GM19397 (cell line): ENCODE data around the gene ARHGEF37.

Experiments used
- ATAC-seq: cut with Tn5 transposase; IDR thresholded peaks from one replicate; pipeline ENCODE4 v1.9.1; 2021; ENCODE audit warnings: mild to moderate bottlenecking, moderate library complexity; ENCODE audit not compliant: unreplicated experiment

ARHGEF37 gene

DNA sequence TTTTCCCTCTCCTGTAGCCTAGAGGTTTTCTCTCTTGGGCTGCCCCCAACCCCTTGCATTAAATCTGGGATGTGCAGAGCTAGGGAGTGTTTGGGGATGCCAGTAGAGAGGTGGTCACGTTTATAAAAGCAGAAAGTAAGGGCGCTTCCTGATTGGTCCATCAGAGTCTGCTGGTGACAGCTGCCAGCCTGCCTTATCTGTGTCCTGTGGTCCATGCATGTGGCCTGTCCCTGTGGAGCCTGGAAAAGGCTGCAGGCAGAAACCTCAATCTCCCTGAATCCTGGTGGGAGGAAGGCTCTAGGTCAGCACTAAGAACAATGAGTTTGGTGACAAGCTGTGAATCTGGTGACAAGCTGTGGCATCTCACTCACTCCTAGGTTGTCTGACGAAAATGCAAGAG, 42.2 kb downstream of the ARHGEF37 start:
- no peak for ATAC-seq

GRCh38 chr5:149627070-149627469, 45.8 kb downstream of the ARHGEF37 start:
- ATAC-seq, result no peak

GRCh38 chr5:149628221-149628620, 46.9 kb downstream of the ARHGEF37 start:
- no peak for ATAC-seq

- no peak for ATAC-seq
Measured at GRCh38 chr5:149628846-149629388, 47.6 kb downstream of the ARHGEF37 start.

GRCh38 chr5:149629421-149629820, 48.1 kb downstream of the ARHGEF37 start:
- ATAC-seq, result no peak

GRCh38 chr5:149630337-149630736, 49.0 kb downstream of the ARHGEF37 start:
- ATAC-seq, result no peak

- ATAC-seq, result no peak
Measured at GRCh38 chr5:149631506-149631905, 50.2 kb downstream of the ARHGEF37 start.

- no peak for ATAC-seq
Measured at GRCh38 chr5:149632311-149633251, 51.3 kb downstream of the ARHGEF37 start.

DNA sequence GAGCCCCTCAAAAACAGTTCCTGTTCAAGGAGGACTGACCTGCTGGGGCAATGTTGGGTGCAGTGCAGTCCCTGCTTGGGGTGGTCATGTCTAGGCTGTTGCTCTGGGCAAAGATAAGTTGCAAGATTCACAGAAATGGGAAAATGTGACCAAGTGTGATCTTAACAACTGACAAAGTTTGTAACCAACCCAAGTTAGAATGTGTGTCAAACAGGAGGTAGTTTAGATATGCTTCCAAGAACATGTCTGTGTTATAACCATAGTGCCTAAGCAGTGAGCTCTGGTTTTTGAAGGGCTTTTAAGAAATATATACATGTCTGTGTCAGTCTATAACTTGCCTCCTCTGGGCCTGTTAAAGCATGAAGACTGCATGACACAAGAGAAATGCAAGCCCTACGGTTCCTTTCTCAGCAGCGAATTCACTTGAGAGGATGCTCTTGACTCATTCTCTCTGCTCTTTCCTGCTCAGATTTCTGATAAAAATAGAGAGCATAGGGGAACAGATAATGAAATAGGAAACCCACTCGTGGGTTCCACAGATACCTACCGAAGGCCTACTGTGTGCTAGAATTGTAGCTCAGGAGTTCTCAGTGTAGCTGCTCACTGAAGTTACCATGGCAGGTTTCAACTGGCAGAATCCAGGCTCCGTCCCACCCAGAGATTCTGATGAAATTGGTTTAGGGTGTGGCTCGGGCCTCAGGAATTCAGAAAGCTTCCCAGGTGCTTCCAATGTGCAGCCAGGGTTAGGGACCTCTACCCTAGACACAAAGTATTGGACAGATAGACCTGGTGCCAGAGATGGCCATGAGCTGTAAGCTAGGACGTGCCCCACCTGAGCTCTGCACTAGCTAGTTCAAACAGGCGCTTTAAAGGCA, 52.4 kb downstream of the ARHGEF37 start:
- ATAC-seq, result no peak

DNA sequence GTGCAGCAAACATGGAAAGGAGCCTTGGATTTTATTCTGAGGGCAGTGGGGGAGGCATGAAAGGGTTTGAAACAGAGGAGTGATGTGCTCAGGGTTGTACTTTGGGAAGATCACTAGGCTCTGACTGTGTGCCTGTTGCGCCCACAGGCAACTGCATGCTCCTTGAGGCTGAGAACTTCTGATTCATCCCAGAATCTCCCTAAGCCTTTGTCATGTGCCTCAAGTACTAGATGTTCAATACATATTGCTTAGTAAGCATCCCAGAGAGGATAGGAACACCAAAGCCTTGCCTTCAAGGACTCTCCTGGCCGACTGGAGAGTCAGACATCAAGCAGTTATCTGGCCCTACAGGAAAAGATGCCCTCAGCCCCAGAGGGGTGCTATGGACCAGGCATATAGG, 54.1 kb downstream of the ARHGEF37 start:
- ATAC-seq, result no peak

- ATAC-seq, result no peak
Measured at GRCh38 chr5:149636191-149636860, 55.0 kb downstream of the ARHGEF37 start.

- peak; percentile 59 for ATAC-seq
Measured at GRCh38 chr5:149636861-149637246, 55.6 kb downstream of the ARHGEF37 start.

DNA sequence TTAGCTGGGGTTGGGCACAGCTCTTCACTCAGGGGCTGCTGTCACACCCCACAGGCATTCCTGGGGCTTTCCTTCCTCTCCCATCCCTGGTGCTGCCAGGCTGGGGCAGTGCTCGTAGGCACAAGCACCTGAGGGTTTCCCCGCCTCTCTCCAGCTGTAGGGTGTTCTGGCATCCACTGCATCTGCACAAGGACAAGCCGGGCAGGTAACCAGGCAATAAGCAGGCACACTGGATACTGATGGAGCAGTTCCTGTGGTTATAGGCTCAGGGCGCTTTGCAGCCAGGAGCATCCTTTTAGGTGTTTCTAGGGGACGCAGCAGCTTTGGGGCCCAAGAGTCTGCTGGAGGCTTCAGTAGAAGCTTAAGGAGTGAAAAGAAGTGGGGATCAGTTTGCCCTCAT, 56.8 kb downstream of the ARHGEF37 start:
- ATAC-seq, result no peak

GRCh38 chr5:149638546-149639241, 57.4 kb downstream of the ARHGEF37 start:
- ATAC-seq, result no peak

GRCh38 chr5:149639737-149640136, 58.4 kb downstream of the ARHGEF37 start:
- ATAC-seq, result no peak

GRCh38 chr5:149640350-149640999, 59.2 kb downstream of the ARHGEF37 start:
- ATAC-seq, result no peak

DNA sequence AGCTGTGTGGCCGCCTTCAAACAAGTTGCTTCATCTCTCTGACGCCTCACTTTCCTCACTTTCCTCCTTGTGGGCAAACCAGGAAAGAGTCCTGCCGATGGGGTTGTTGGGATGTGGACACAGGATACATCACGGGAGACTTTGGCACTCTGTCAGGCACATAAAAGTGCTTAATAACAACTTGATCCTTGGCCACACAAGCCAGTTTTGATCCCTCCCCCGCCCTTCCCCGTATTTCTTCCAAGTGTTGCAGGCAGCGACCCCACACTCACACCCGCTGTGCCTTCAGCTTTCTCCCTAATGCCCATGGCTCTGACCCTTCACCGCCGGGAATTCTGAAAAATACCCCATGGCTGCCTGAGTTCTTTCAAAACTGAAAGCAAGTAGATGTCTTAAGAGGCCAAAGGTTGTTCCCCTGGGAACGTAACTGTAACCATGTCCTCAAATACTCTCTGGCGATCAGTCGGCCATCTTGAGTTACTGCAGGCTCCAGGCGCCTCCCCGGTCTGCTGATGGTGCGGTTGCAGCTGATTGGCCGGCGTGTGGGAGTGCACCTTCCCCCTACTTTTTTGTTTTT, 59.8 kb downstream of the ARHGEF37 start:
- no peak for ATAC-seq

DNA sequence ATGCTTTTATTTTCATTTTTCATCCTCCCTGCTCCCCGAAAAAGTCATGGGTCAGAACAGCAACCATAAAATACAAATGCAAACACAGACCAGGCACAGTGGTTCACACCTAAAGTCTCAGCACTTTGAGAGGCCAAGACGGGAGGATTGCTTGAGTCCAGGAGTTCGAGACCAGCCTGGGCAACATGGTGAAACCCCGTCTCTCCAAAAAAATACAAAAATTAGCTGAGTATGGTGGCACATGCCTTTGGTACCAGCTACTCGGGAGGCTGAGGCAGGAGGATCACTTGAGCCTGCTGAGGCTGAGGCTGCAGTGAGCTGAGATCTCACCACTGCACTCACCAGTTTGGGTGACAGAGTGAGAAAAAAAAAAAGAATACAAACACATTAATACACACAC, 60.3 kb downstream of the ARHGEF37 start:
- ATAC-seq, result no peak

DNA sequence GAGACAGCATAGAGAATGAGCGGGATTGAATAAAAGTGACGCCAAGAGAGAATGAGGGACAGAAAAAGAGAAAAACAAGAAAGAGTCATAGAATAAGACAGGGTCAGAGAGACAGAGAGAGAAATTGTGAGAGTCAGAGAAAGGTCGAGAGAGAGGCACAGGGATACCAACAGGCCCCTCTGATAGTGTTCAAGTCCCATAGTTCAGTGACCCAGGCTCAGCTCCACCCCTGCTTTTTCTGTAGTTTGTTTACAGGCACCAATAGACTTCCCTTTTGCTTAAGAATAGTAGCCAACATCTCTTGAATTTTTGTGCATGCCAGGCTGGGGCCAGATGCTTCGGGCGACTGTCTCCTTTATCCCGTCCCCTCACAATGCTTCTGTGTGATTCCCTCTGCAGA, 62.5 kb downstream of the ARHGEF37 start:
- ATAC-seq, result no peak
